Raji (cell line): Measurements from ENCODE around the gene DMRTB1.

Experiments used
- POLR2A ChIP-seq: IDR thresholded peaks from 2 replicates; pipeline ENCODE4 v1.6.1; 2011; ENCODE audit warnings: low read depth, low read length, control low read depth; ENCODE audit not compliant: insufficient read depth

The DMRTB1 gene

DNA sequence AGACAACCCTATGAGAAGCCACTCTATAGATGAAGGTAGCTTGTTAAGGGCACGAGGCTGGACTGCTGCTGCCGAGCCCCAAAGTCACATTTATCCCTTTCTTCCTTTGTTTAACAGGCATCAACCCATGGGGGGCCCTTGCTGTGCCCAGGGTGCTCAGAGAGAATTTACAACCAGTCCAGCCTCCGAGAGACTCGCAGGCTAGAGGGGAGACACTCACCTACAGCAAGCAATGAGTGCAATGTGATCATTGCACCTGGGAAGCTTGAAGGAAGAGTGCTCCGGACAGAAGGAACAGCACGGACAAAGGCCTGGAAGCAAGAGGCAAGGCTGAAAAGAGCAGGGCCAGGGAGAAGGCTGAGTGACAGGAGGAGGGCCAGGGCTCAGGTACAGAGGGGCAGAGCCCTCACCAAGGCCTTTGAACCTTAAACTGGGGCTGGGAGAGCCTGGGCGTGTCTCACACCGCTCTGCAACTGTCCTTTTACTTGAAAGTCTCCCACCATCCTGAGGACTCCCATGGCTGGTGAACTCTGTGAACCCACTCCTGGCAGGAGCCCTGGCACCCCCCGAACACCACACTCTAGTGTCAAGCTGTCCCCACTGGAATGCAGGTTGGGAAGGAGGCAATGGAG is 27.3 kb downstream of the DMRTB1 start:
- no peak for TF ChIP-seq POLR2A

DNA sequence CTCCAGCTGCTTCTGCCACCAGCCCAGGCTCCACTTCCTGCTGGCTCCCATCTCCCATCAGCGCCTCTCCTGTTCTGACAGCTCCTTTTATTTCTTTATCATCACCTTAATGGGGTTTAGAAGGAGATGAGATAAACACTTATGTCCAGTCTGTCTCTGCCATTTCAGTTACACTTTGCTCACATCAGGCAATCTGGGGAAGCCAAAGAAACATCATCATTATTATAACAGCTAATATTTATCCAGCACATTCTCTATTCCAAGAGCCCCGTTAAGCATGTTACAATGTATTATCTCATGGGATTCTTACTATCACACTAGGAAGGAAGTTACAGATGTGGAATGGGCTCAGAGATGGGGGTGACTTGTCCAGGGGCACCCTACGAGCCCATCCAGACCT is 31.2 kb downstream of the DMRTB1 start:
- no peak for TF ChIP-seq POLR2A

DNA sequence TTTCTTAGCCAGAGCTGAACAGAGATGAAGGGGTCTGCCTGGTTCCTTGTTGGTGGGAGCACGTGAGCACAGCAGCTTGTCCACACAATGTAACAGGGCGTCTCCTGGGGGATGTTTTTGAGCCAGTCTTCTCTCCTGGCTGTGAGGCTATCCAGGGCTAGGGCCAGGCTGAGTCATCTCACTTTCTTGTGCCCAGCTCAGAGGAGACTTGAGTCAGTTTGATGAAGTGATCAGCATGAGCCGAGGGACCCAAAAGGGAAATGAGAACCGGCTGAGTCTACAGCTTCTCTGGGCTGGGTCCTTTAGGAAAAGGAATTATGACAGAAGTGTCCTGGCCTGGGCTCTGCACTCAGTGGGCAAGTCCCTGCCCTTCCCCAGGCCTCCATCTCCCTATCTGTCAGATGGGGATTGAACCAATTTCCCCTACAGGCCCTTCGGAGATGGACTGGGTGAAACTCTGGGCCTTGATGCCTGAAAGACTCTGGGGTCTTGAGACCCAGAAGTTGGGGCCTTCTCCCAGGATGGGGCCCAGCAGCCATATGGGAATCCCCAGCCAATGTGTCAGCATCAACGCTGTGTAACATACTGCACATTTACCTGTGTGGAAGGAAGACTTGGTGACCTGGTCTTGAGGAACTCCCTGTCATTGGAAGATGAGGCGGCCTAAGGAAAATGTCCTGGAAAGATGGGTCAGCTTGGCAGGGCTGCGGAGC is 36.6 kb downstream of the DMRTB1 start:
- no peak for TF ChIP-seq POLR2A

DNA sequence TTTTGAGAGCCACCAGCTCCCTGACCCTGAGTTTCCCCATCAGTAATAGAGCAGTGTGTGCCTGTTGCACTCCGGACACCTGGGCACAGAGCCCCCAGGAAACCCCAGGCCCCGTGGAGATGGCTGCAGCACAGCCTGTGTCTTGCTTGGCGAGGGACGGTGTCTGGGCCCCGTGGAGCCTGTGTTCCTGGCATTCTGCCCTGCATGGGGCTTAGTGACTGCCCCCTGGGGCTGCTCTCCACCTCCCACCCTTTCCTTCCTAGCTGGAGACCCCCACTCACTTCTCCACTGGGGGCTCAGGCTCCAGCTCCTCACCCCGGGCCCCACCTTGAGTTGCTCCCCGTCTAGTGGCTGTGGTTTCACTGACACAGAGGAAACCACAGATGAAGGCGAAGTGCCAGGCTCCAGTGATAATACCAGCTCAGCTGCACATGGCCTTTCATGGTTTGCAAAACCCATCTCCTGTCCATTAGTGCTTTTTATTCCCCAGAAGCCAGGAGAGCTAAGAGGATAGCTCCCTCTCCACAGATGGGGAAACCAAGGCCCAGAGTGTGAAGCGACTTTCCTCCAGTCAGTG is 39.4 kb downstream of the DMRTB1 start:
- TF ChIP-seq POLR2A, result no peak

DNA sequence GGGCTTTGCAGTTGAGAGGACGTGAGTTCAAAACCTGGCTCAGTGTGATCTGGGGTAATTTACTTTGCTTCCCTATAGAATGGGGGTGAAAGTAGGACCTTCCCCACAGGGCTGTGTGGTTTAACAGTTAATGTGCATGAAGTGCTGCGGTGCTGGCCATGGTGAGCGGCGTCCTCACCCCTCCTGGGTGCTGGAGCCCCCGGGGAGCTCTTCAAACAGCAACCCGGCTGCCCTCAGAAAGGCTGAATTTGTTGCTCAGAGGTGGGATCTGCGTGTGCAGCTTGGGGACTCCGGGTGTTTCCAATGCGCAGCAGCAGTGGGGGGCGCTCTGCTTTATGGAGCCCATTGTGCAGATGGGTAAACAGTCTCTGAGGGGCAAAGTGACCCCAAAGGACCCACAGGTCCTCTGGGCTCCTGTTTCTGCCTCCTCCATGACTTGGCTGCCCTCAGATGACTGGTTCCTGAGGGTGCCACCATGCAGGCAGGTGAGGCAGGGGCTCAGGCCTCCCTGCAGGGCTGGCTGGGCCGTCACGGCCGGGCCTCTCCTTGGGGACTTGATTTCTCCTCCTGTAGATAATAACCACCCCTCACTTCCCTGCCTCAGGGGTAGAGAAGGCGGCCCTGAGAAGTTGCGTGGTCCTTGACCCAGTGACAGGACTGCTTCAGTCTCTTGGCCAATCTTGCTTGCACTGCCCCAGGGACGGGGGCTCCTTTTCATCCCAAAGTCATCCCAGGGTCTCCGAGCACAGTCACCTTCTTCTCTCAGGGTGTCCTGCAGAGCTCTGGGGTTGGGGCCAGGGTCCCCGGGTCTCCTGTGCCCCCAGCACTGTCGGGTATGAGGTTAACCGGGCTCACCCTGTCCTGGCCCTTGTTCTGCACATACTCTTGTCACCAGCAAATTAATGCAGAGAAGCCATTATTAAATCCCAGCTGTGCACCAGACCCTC is 40.3 kb downstream of the DMRTB1 start:
- no peak for TF ChIP-seq POLR2A

DNA sequence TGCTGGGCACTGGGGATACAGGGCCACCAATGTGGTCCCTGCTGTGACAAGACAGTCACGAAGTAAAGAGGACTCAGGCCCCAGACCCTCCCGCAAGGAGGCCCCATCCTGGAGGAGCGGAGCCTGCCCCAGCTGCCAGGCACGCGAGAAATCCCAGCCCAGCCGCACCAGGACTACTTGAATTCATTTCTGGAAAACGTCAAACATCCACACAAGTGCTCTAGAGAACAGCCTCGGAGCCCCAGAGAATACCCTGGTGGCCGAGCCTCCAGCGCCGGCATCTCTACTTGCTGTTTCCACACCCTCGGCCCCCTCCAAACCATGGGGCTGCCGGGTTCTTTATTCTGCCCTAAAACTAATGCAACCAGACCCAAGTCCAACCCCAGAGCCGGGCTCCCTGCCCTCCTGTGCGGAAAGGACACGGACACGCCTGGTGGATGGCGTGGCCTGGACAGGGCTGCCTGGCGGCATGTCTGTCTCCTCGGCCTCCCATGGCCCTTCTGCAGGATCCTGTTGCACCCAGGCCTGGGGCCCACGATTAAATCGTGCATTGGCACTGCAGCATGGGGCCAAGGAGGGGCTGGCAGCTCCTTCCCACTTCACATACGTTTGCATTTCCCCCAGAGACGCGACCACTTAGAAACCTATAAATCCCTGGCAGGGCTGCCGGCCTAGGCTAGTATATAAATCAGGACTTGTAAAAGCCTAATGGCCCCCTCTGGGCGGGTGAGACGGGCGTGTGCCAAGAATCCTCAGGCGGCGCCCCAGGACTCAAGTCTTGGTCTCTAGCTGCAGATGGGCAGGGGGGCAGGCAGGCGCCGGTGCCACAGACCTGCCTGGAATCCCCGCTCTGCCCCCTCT is 41.2 kb downstream of the DMRTB1 start:
- TF ChIP-seq POLR2A, result no peak

DNA sequence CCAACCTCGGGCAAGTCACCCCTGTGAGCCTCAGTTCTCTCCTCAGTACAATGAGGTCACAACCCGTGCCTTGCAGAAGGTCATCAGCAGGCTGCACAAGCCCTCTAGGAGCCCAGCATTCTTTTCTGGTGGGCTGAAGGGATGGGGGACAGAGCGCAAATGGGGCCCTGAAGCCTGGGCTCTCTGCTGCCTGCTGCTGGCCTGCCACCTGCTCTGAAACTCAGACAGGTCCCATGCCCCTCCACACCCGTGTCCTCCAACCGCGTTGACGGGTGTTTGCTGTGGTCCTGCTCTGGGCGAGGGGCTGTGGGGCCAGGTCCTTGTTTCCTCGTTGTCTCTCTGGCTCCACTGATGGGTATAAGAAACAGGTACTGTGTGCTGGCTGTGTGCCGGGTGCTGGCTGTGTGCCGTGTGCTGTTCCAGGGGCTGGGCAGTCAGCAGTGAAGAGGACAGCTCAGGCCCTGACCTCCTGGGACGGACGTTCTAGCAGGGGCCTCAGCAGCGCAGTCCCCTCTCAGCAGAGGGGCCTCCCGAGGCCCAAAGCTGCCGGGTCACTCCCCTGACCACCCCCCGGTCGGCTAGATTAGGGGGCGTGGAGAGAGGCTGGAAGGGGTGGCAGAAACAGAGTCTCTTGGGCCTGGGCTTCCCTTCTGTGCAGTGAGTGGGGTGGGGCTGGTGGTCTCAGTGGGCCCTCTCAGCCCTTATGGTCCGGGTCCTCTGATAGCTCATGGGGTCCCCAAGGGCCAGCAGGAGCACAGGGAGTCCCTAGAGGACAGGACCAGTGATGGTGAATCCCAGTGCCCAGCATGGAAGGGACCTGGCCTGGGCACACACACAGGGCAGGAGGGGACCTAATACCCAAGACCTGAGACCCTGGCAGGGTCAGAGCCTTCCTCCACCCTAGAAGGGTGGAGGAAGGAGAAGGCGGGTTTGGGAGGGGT is 42.1 kb downstream of the DMRTB1 start:
- TF ChIP-seq POLR2A, result no peak

DNA sequence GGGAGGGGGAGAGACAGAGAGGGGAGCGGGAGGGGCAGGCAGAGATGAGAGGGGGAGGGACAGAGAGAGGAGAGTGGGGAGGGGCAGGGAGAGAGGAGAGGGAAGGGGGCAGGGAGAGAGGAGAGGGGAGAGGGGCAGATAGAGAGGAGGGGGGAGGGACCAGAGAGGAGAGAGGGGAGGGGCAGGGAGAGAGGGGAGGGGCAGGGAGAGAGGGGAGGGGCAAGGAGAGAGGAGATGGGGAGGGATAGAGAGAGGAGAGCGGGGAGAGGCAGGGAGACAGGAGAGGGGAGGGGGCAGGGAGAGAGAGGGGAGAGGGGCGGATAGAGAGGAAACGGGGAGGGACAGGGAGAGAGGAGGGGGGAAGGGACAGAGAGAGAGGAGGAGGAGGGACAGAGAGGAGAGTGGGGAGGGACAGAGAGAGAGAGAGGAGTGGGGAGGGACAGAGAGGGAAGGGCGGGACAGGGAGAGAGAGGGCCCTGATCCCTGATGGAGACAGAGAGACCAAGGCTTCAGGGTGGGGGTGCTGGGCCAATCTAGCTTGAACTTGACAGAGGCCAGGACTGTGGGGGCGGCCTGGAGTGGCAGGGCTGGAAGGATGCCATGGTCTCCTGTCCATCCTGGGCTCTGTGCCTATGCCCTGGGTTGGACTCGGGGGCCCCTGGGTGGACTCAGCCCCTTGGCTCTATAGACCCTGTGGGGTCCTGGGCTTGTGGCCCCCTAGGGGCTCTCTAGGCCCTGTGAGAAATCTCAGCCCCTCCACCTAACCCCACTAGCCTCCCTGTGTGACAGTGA is 43.6 kb downstream of the DMRTB1 start:
- no peak for TF ChIP-seq POLR2A

DNA sequence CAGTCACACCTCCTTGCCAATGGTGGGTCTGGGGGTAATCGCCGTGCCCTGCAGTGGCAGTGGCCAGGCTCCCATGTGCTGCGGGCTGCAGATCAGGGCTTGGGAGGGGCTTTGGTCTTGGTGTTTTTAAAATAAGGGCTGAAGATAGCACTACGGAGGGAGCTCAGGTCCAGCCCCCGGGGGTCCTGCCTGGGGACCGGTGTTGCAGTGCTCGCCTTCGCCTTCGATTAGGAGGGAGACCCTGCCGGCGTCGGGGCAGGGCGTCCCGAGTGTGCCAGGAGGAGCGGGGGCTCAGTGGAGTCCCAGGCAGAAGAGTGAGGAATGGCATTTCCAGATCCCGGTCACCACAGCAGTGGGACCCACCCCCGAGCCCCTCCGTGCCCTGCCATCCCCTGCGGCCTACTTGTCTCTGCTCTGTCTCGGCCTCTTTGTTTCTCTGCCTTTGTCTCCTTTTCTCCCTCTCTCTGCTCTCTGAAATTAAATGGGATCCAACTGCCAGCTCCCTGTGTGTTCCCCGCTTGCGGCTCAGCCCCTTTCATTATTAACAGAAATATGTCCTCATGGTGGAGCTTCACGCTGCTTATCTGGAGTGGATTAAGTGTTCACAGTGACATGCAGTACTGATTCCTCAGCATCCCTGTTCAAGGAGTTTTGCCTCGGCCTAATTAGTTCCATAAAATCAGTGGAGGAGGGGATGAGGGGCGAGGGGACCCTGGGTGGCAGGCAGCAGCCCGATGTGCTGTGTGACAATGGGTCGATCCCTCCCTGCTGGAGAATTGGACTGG is 44.4 kb downstream of the DMRTB1 start:
- no peak for TF ChIP-seq POLR2A

DNA sequence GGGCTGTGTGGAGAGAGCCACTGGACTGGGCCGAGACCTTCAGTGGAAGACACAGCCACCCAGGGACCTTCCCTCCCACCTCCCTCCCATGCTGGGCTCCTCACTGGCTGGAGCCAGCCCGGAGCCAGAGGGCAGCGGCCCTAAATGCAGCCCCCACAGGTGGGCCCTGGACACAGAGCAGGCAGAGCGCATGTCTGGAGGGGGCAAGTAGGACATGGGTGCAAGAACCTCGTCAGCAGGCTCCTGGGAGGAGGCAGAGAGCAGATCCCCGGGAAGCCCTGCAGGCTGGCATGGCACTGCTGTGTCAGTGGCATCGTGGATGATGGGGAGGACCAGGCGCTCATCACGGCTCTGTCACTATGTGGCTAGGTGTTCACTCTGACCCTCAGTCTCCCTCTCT is 45.7 kb downstream of the DMRTB1 start:
- no peak for TF ChIP-seq POLR2A

DNA sequence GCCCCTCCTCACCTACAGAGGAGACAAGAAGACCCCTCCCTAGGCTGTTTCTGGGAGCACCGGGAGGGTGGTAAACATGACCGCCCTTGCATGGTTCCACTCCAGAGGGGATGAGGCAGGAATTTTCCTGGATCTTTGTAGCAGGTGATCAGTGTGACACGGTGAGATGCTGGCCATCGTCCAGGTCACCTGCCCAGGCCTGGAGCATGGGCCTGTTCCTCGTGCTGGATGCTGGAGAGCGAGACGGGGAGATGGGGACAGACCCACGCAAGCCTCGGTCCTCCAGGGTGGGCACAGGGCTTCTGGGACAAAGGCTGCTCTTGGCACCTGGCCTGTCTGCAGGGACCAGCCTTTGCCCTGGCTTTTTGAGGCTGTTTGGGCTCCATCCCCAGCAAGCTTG is 46.2 kb downstream of the DMRTB1 start:
- TF ChIP-seq POLR2A, result no peak

DNA sequence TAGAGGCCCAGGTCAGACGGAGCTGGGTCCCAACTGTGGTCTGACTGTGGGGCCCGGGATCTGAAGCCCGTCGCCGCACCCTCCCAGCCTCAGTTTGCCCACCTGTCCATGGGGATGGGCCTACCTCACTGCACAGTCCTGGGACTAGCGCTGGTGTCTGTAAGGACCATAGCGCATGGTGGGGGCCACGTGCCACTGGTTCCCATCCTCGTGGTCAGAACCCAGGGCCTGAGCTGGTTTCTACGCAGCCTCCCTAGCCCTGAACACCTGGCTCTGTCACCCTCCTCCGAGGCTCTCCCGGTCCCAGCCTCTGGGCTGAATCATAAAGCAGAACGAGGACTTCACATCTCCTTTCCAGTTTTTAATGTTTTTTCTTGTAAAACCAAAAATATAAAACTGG is 46.7 kb downstream of the DMRTB1 start:
- TF ChIP-seq POLR2A, result no peak
